ENCODE measurements around the gene STAP2.

STAP2 gene

GRCh38 chr19:4343370-4344307 is 5.0 kb upstream of the STAP2 start, which contains the start of gene MPND:
Gene MPND, plus strand, starts transcription at chr19:4343562. Its CDS starts 32 bp downstream, at chr19:4343594.
- WGBS = 12% methylated on average over 60 of the region's 101 CpGs
- peak within 1 kb of the TSS; percentile 17 for H2BK15ac ChIP-seq (ENCODE audit: low read depth, poor library complexity, severe bottlenecking)
- H3K9me3 ChIP-seq (ENCODE audit: control insufficient read depth, low read length) = no peaks in the 10 kb centered on the region
- H2BK120ac ChIP-seq (ENCODE audit: low read depth, low read length) = no peak within 1 kb of the TSS
- H2BK12ac ChIP-seq (ENCODE audit: low read length in 2 of 2) = peak within 1 kb of the TSS in 1 of 2 experiments; percentile 92
- peak within 1 kb of the TSS in 1 of 2 experiments; percentile 96 for H3K23ac ChIP-seq (ENCODE audit: low read length in 2 of 2)
- peak within 1 kb of the TSS; percentile 86 for H3K9ac ChIP-seq (ENCODE audit: low read length)
- H3K18ac ChIP-seq (ENCODE audit: low read depth in 1 of 2, low read length in 2 of 2) = peak within 1 kb of the TSS; percentile 33 to 96
- H3K4ac ChIP-seq (ENCODE audit: low read depth in 1 of 2, low read length in 2 of 2) = peak within 1 kb of the TSS; percentile 7 to 79
- H3K36me3 ChIP-seq (ENCODE audit: control insufficient read depth in 1 of 2, insufficient read depth in 2 of 2, low read depth in 1 of 2, low read length in 2 of 2) = peaks cover 4 to 7% of the 10 kb centered on the region in 2 experiments
- peak within 1 kb of the TSS; percentile 95 to 96 for H3K4me3 ChIP-seq (ENCODE audit: insufficient read depth in 1 of 2, low read depth in 1 of 2, low read length in 2 of 2)
- DNase-seq = peak; percentile 84
- H3K27ac ChIP-seq (ENCODE audit: low read length, poor library complexity, severe bottlenecking) = peak within 1 kb of the TSS; percentile 87
- H3K4me2 ChIP-seq (ENCODE audit: low read length, poor library complexity, severe bottlenecking) = peak within 1 kb of the TSS; percentile 91
- H2AFZ ChIP-seq (ENCODE audit: low read depth, low read length) = peak within 1 kb of the TSS; percentile 100
- peak within 1 kb of the TSS; percentile 50 for H4K91ac ChIP-seq (ENCODE audit: low read length)
- H4K8ac ChIP-seq (ENCODE audit: low read length) = peak within 1 kb of the TSS; percentile 96
- H3K14ac ChIP-seq (ENCODE audit: low read length in 2 of 2) = peak within 1 kb of the TSS in 1 of 2 experiments; percentile 68
- H3K79me1 ChIP-seq (replicated peaks; ENCODE audit: low read length, poor library complexity, severe bottlenecking) = peaks cover 13% of the 10 kb centered on the region
- no peaks in the 10 kb centered on the region for H3K27me3 ChIP-seq (ENCODE audit: control insufficient read depth in 1 of 2, insufficient read depth in 1 of 2, low read length in 2 of 2)
- peak within 1 kb of the TSS; percentile 15 for H2AK5ac ChIP-seq (ENCODE audit: low read length, severe bottlenecking)
- peak within 1 kb of the TSS; percentile 15 for H2BK5ac ChIP-seq (ENCODE audit: low read depth, low read length, poor library complexity, severe bottlenecking)
- H3K4me1 ChIP-seq (ENCODE audit: control insufficient read depth, insufficient read depth, low read depth, low read length) = peaks cover 15% of the 10 kb centered on the region

DNA sequence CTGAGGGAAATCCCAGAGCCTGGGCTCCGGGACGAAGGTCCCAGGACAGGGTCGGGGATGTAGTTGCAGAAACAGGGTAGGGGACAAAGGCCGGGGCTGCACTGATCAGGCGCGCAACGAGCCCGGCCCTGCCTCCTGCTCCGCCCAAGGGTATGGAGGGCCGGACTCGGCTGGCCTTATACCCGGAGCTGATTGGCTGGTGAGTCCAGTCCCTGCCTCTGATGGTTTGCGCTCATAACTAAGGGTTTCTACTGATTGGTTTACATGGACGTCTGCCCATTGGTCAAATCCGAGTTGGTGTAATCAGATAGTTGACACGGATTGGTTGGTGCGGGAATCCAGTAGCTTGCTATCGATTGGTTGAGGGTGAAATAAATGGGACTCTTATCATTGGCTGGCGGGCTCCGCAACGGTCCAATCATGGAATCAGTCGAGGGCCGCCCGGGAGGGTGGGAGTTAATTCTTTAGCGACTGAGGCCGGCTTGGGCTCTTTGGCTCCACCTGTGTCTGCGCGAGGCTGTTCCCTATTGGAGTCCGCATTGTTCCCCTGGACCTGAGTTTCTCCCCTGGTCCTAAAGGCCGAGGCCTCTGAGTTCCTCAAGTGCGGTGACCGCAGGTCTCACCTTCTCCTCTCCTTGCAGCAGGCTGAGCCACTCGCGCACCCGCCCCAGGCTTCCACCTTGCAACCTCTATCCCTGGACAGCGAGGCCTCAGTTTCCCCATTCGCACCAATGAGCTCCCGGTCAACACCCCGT is 4.2 kb upstream of the STAP2 start:
- Histone ChIP-seq H3K27ac (ENCODE audit: low read length, poor library complexity, severe bottlenecking) (peak overlapping the region; percentile 87), H2BK12ac (ENCODE audit: low read length in 2 of 2) (peak overlapping the region in 1 of 2 experiments; percentile 92), H3K14ac (ENCODE audit: low read length in 2 of 2) (no peak overlapping the region), H2BK120ac (ENCODE audit: low read depth, low read length) (no peak overlapping the region), H3K4me3 (ENCODE audit: insufficient read depth in 1 of 2, low read depth in 1 of 2, low read length in 2 of 2) (peak overlapping the region; percentile 95 to 96), H3K4ac (ENCODE audit: low read depth in 1 of 2, low read length in 2 of 2) (peak overlapping the region; percentile 7 to 79), H3K23ac (ENCODE audit: low read length in 2 of 2) (peak overlapping the region in 1 of 2 experiments; percentile 96), H3K4me1 (ENCODE audit: control insufficient read depth, insufficient read depth, low read depth, low read length) (peaks cover 20% of the 10 kb centered on the region), H3K27me3 (ENCODE audit: control insufficient read depth in 1 of 2, insufficient read depth in 1 of 2, low read length in 2 of 2) (no peaks in the 10 kb centered on the region), H3K9ac (ENCODE audit: low read length) (peak overlapping the region; percentile 86), H3K4me2 (ENCODE audit: low read length, poor library complexity, severe bottlenecking) (peak overlapping the region; percentile 91), H3K79me1 (replicated peaks; ENCODE audit: low read length, poor library complexity, severe bottlenecking) (peaks cover 16% of the 10 kb centered on the region), H2AFZ (ENCODE audit: low read depth, low read length) (peak overlapping the region; percentile 100), H3K36me3 (ENCODE audit: control insufficient read depth in 1 of 2, insufficient read depth in 2 of 2, low read depth in 1 of 2, low read length in 2 of 2) (peaks cover 4 to 7% of the 10 kb centered on the region in 2 experiments), H2BK5ac (ENCODE audit: low read depth, low read length, poor library complexity, severe bottlenecking) (peak overlapping the region; percentile 15), H3K9me3 (ENCODE audit: control insufficient read depth, low read length) (no peaks in the 10 kb centered on the region), H4K91ac (ENCODE audit: low read length) (peak overlapping the region; percentile 5), H2AK5ac (ENCODE audit: low read length, severe bottlenecking) (no peak overlapping the region), H3K18ac (ENCODE audit: low read depth in 1 of 2, low read length in 2 of 2) (peak overlapping the region; percentile 31 to 96), H2BK15ac (ENCODE audit: low read depth, poor library complexity, severe bottlenecking) (peak overlapping the region; percentile 17), H4K8ac (ENCODE audit: low read length) (peak overlapping the region; percentile 96)
- under 1% methylated on average over 39 of the region's 39 CpGs for WGBS
- DNase-seq = peak; percentile 100

DNA sequence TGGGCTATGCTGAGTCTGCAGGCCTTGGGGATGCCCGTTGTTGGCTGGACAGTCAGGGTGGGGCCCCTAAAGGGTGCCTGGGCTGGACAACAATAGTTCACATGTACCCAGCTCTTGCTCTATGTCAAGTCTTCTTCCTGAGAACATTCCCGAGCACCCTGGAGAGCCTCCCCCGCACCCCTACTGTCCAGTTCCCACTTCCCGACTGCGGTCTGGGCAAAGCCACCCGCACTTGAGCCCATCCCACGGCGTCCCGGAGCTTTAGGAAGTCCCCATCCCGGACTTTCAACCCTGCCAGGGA is 3.6 kb upstream of the STAP2 start:
- Histone ChIP-seq H3K9ac (ENCODE audit: low read length) (peak overlapping the region; percentile 86), H2BK120ac (ENCODE audit: low read depth, low read length) (no peak overlapping the region), H3K14ac (ENCODE audit: low read length in 2 of 2) (no peak overlapping the region), H2BK5ac (ENCODE audit: low read depth, low read length, poor library complexity, severe bottlenecking) (peak overlapping the region; percentile 4), H2AK5ac (ENCODE audit: low read length, severe bottlenecking) (peak overlapping the region; percentile 15), H3K18ac (ENCODE audit: low read depth in 1 of 2, low read length in 2 of 2) (peak overlapping the region; percentile 17 to 85), H3K79me1 (replicated peaks; ENCODE audit: low read length, poor library complexity, severe bottlenecking) (peaks cover 16% of the 10 kb centered on the region), H3K4ac (ENCODE audit: low read depth in 1 of 2, low read length in 2 of 2) (peak overlapping the region; percentile 72 to 83), H3K4me3 (ENCODE audit: insufficient read depth in 1 of 2, low read depth in 1 of 2, low read length in 2 of 2) (peak overlapping the region; percentile 57 to 80), H2BK15ac (ENCODE audit: low read depth, poor library complexity, severe bottlenecking) (peak overlapping the region; percentile 17), H3K4me1 (ENCODE audit: control insufficient read depth, insufficient read depth, low read depth, low read length) (peaks cover 23% of the 10 kb centered on the region), H4K91ac (ENCODE audit: low read length) (peak overlapping the region; percentile 9), H2AFZ (ENCODE audit: low read depth, low read length) (peak overlapping the region; percentile 78), H3K27me3 (ENCODE audit: control insufficient read depth in 1 of 2, insufficient read depth in 1 of 2, low read length in 2 of 2) (no peaks in the 10 kb centered on the region), H3K9me3 (ENCODE audit: control insufficient read depth, low read length) (no peaks in the 10 kb centered on the region), H3K27ac (ENCODE audit: low read length, poor library complexity, severe bottlenecking) (peak overlapping the region; percentile 87), H3K4me2 (ENCODE audit: low read length, poor library complexity, severe bottlenecking) (peak overlapping the region; percentile 75), H2BK12ac (ENCODE audit: low read length in 2 of 2) (no peak overlapping the region), H4K8ac (ENCODE audit: low read length) (peak overlapping the region; percentile 96), H3K36me3 (ENCODE audit: control insufficient read depth in 1 of 2, insufficient read depth in 2 of 2, low read depth in 1 of 2, low read length in 2 of 2) (peaks cover 4 to 7% of the 10 kb centered on the region in 2 experiments), H3K23ac (ENCODE audit: low read length in 2 of 2) (peak overlapping the region in 1 of 2 experiments; percentile 64)
- 19% methylated on average over 10 of the region's 10 CpGs for WGBS
- no peak for DNase-seq

All from mesenchymal stem cell (in vitro differentiated cells and primary cell).